Measurements from ENCODE around the gene PIK3R4.

GRCh38 chr3:130649061-130649654 is 97.5 kb downstream of the PIK3R4 start:
- no peak for TF ChIP-seq POLR2AphosphoS5 (IDR thresholded peaks at IDR 0.05)
- TF ChIP-seq, protein P1, sequence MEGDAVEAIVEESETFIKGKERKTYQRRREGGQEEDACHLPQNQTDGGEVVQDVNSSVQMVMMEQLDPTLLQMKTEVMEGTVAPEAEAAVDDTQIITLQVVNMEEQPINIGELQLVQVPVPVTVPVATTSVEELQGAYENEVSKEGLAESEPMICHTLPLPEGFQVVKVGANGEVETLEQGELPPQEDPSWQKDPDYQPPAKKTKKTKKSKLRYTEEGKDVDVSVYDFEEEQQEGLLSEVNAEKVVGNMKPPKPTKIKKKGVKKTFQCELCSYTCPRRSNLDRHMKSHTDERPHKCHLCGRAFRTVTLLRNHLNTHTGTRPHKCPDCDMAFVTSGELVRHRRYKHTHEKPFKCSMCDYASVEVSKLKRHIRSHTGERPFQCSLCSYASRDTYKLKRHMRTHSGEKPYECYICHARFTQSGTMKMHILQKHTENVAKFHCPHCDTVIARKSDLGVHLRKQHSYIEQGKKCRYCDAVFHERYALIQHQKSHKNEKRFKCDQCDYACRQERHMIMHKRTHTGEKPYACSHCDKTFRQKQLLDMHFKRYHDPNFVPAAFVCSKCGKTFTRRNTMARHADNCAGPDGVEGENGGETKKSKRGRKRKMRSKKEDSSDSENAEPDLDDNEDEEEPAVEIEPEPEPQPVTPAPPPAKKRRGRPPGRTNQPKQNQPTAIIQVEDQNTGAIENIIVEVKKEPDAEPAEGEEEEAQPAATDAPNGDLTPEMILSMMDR (IDR thresholded peaks at IDR 0.05) = no peak
